ENCODE data around the gene OSBPL5.

The OSBPL5 gene

GRCh38 chr11:3201677-3202181 is 36.6 kb upstream of the OSBPL5 start:
- no peak overlapping the region for H3K27ac Mint-ChIP-seq
- H3K27me3 Mint-ChIP-seq, result peaks cover 5% of the 10 kb centered on the region
- H3K4me1 Mint-ChIP-seq, result peaks cover 4% of the 10 kb centered on the region
- H3K36me3 Mint-ChIP-seq, result no peaks in the 10 kb centered on the region
- no peak overlapping the region for H3K4me3 Mint-ChIP-seq
- H3K9me3 Mint-ChIP-seq, result no peaks in the 10 kb centered on the region

GRCh38 chr11:3201112-3201581 is 36.0 kb upstream of the OSBPL5 start:
- peaks cover 5% of the 10 kb centered on the region for H3K27me3 Mint-ChIP-seq

GRCh38 chr11:3200388-3201111 is 35.4 kb upstream of the OSBPL5 start:
- Mint-ChIP-seq H3K27me3 (peaks cover 5% of the 10 kb centered on the region), H3K27ac (no peak overlapping the region), H3K4me3 (no peak overlapping the region), H3K4me1 (peaks cover 4% of the 10 kb centered on the region), H3K9me3 (no peaks in the 10 kb centered on the region), H3K36me3 (no peaks in the 10 kb centered on the region)

More at GRCh38 chr11:3201112-3201581, 36.0 kb upstream of the OSBPL5 start:
- peaks cover 4% of the 10 kb centered on the region for H3K4me1 Mint-ChIP-seq
- H3K4me3 Mint-ChIP-seq, result no peak overlapping the region
- H3K36me3 Mint-ChIP-seq, result no peaks in the 10 kb centered on the region
- H3K27ac Mint-ChIP-seq, result no peak overlapping the region
- no peaks in the 10 kb centered on the region for H3K9me3 Mint-ChIP-seq

GRCh38 chr11:3199537-3200295 is 34.6 kb upstream of the OSBPL5 start:
- H3K36me3 Mint-ChIP-seq, result no peaks in the 10 kb centered on the region
- no peak overlapping the region for H3K4me3 Mint-ChIP-seq
- H3K27me3 Mint-ChIP-seq, result peaks cover 5% of the 10 kb centered on the region
- no peaks in the 10 kb centered on the region for H3K9me3 Mint-ChIP-seq
- peaks cover 4% of the 10 kb centered on the region for H3K4me1 Mint-ChIP-seq
- no peak overlapping the region for H3K27ac Mint-ChIP-seq

GRCh38 chr11:3198815-3199214 is 33.7 kb upstream of the OSBPL5 start:
- H3K27me3 Mint-ChIP-seq, result peaks cover 5% of the 10 kb centered on the region
- H3K4me1 Mint-ChIP-seq, result peaks cover 4% of the 10 kb centered on the region
- no peak overlapping the region for H3K27ac Mint-ChIP-seq
- no peaks in the 10 kb centered on the region for H3K36me3 Mint-ChIP-seq
- H3K4me3 Mint-ChIP-seq, result no peak overlapping the region
- no peaks in the 10 kb centered on the region for H3K9me3 Mint-ChIP-seq

- no peaks in the 10 kb centered on the region for H3K9me3 Mint-ChIP-seq
- peaks cover 4% of the 10 kb centered on the region for H3K4me1 Mint-ChIP-seq
- H3K27me3 Mint-ChIP-seq, result peaks cover 5% of the 10 kb centered on the region
- H3K36me3 Mint-ChIP-seq, result no peaks in the 10 kb centered on the region
- H3K4me3 Mint-ChIP-seq, result no peak overlapping the region
- no peak overlapping the region for H3K27ac Mint-ChIP-seq
Measured at GRCh38 chr11:3197878-3198528, 32.9 kb upstream of the OSBPL5 start.

GRCh38 chr11:3197044-3197695 is 32.1 kb upstream of the OSBPL5 start:
- no peaks in the 10 kb centered on the region for H3K36me3 Mint-ChIP-seq
- H3K27ac Mint-ChIP-seq, result no peak overlapping the region
- no peaks in the 10 kb centered on the region for H3K4me1 Mint-ChIP-seq
- H3K27me3 Mint-ChIP-seq, result peaks cover 3% of the 10 kb centered on the region
- H3K4me3 Mint-ChIP-seq, result no peak overlapping the region
- H3K9me3 Mint-ChIP-seq, result no peaks in the 10 kb centered on the region

GRCh38 chr11:3196161-3197043 is 31.3 kb upstream of the OSBPL5 start:
- Mint-ChIP-seq H3K4me1 (no peaks in the 10 kb centered on the region), H3K27me3 (peaks cover 3% of the 10 kb centered on the region), H3K36me3 (no peaks in the 10 kb centered on the region), H3K9me3 (no peaks in the 10 kb centered on the region), H3K4me3 (no peak overlapping the region), H3K27ac (no peak overlapping the region)

GRCh38 chr11:3195251-3196160 is 30.4 kb upstream of the OSBPL5 start:
- Mint-ChIP-seq H3K4me3 (no peak overlapping the region), H3K27ac (no peak overlapping the region), H3K4me1 (no peaks in the 10 kb centered on the region)

GRCh38 chr11:3194016-3194816 is 29.1 kb upstream of the OSBPL5 start:
- Mint-ChIP-seq H3K4me1 (no peaks in the 10 kb centered on the region), H3K9me3 (no peaks in the 10 kb centered on the region), H3K36me3 (no peaks in the 10 kb centered on the region), H3K27me3 (no peaks in the 10 kb centered on the region), H3K27ac (no peak overlapping the region), H3K4me3 (no peak overlapping the region)

More at GRCh38 chr11:3195251-3196160, 30.4 kb upstream of the OSBPL5 start:
- Mint-ChIP-seq H3K27me3 (peaks cover 3% of the 10 kb centered on the region), H3K36me3 (no peaks in the 10 kb centered on the region), H3K9me3 (no peaks in the 10 kb centered on the region)

GRCh38 chr11:3193373-3194015 is 28.4 kb upstream of the OSBPL5 start:
- Mint-ChIP-seq H3K4me3 (no peak overlapping the region), H3K9me3 (no peaks in the 10 kb centered on the region), H3K36me3 (no peaks in the 10 kb centered on the region), H3K27me3 (no peaks in the 10 kb centered on the region), H3K27ac (no peak overlapping the region), H3K4me1 (no peaks in the 10 kb centered on the region)

- Mint-ChIP-seq H3K27ac (no peak overlapping the region), H3K4me1 (no peaks in the 10 kb centered on the region), H3K4me3 (no peak overlapping the region), H3K36me3 (no peaks in the 10 kb centered on the region), H3K9me3 (no peaks in the 10 kb centered on the region), H3K27me3 (no peaks in the 10 kb centered on the region)
Measured at GRCh38 chr11:3192511-3193372, 27.6 kb upstream of the OSBPL5 start.
